Adipocyte (in vitro differentiated cells): ENCODE results near the gene CCNK.
A peak's percentile ranks its signal among the peaks of the same experiment; 100 is the strongest.

Experiments
- DNase-seq: peaks from one replicate; pipeline ENCODE4 v3.0.0-alpha.2; 2015; ENCODE audit warnings: low read depth
- H3K27me3 ChIP-seq: replicated peaks from 2 replicates; pipeline ENCODE4 v1.7.0; 2013; ENCODE audit warnings: mild to moderate bottlenecking, low read length, moderate library complexity; ENCODE audit not compliant: control insufficient read depth, insufficient read depth
- H3K36me3 ChIP-seq: 2 replicates; pipeline ENCODE4 v1.7.0; 2013; ENCODE audit warnings: low read length, mild to moderate bottlenecking, moderate library complexity; ENCODE audit not compliant: control insufficient read depth, insufficient read depth, severe bottlenecking
- H3K4me1 ChIP-seq: 2 replicates; pipeline ENCODE4 v1.7.0; 2013; ENCODE audit warnings: mild to moderate bottlenecking, low read length, moderate library complexity; ENCODE audit not compliant: control insufficient read depth, insufficient read depth
- H3K4me3 ChIP-seq: 2 replicates; pipeline ENCODE4 v1.7.0; 2013; ENCODE audit warnings: mild to moderate bottlenecking, low read length, moderate library complexity
- H3K9ac ChIP-seq: 2 replicates; pipeline ENCODE4 v1.7.0; 2013; ENCODE audit warnings: mild to moderate bottlenecking, low read length, moderate library complexity
- H3K9me3 ChIP-seq: 2 replicates; pipeline ENCODE4 v1.7.0; 2013; ENCODE audit warnings: mild to moderate bottlenecking, low read length, moderate library complexity; ENCODE audit not compliant: control insufficient read depth

Gene CCNK

GRCh38 chr14:99467336-99468078, 13.7 kb upstream of the CCNK start:
- DNase-seq = no peak
- no peaks in the 10 kb centered on the region for H3K27me3 ChIP-seq
- H3K9me3 ChIP-seq = no peaks in the 10 kb centered on the region
- H3K9ac ChIP-seq = no peak overlapping the region
- H3K4me1 ChIP-seq = no peaks in the 10 kb centered on the region
- H3K4me3 ChIP-seq = no peak overlapping the region
- peaks cover 28% of the 10 kb centered on the region for H3K36me3 ChIP-seq

DNA sequence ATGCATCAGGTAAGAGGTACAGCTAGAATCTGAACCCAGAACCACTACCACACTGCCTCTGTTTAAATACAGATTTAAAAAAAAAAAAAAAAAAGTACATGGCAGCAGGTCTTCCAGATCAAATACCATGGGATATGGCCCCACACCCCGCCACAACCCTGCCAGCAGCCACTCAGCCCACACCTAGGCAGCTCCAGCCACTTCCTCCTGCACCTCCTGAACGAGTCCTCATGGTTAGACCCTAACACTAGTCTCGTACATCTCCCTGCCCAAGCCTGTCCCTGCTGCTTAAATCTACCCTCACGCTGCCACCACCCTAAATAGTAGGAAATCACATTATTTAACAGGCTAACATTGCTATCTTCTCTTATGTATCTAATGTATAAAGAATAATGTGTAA, 13.1 kb upstream of the CCNK start:
- H3K9ac ChIP-seq = no peak overlapping the region
- no peaks in the 10 kb centered on the region for H3K4me1 ChIP-seq
- no peaks in the 10 kb centered on the region for H3K27me3 ChIP-seq
- no peak overlapping the region for H3K4me3 ChIP-seq
- no peak for DNase-seq
- H3K9me3 ChIP-seq = no peaks in the 10 kb centered on the region
- H3K36me3 ChIP-seq = peaks cover 23% of the 10 kb centered on the region

GRCh38 chr14:99468836-99469592, 12.2 kb upstream of the CCNK start:
- peaks cover 16% of the 10 kb centered on the region for H3K36me3 ChIP-seq
- H3K4me3 ChIP-seq = no peak overlapping the region
- no peak overlapping the region for H3K9ac ChIP-seq
- no peaks in the 10 kb centered on the region for H3K27me3 ChIP-seq
- H3K9me3 ChIP-seq = no peaks in the 10 kb centered on the region
- no peaks in the 10 kb centered on the region for H3K4me1 ChIP-seq
- DNase-seq = no peak

DNA sequence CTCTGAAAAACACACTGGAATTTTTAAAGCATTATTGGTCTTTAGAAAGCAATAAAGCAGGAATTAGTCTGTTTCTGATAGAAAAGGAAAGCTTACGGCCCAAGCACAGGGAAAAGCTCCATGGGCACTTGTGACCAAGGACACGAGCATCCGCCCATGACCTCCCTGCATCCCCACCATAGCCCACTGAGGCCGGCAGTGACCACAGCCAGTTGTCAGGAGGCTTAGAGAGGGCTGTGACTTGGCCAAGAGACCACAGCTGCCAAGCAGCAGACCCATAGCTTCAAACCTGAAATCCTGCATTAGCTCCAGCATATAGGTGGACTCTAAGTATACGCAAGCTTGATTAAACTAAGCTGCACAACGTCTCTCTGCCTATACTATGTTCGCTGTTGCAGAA, 9.5 kb upstream of the CCNK start:
- H3K36me3 ChIP-seq = no peaks in the 10 kb centered on the region
- H3K27me3 ChIP-seq = no peaks in the 10 kb centered on the region
- H3K9me3 ChIP-seq = no peaks in the 10 kb centered on the region
- no peak for DNase-seq
- no peak overlapping the region for H3K4me3 ChIP-seq
- H3K9ac ChIP-seq = no peak overlapping the region
- H3K4me1 ChIP-seq = peaks cover 15% of the 10 kb centered on the region

DNA sequence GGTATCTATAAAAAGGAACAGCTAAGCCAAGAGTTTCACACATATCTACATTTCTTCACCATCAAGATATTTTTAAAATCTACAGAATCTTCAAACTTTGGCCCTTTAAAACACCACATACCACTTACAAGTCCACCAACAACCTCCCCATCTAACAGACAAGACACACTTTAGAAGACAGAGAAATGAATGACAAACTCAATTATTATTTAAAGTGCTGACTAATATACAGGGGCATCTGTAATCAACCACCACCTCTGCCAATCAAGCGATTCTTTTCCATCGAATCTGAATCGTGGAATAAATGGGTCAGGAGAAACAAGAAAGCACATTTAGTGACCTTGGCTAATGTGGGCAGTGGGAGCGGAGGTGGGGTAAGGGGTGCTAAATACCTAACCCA, 8.3 kb upstream of the CCNK start:
- Histone ChIP-seq H3K27me3 (no peaks in the 10 kb centered on the region), H3K4me3 (no peak overlapping the region), H3K36me3 (no peaks in the 10 kb centered on the region), H3K9ac (no peak overlapping the region), H3K9me3 (no peaks in the 10 kb centered on the region), H3K4me1 (peaks cover 20% of the 10 kb centered on the region)
- DNase-seq = no peak

DNA sequence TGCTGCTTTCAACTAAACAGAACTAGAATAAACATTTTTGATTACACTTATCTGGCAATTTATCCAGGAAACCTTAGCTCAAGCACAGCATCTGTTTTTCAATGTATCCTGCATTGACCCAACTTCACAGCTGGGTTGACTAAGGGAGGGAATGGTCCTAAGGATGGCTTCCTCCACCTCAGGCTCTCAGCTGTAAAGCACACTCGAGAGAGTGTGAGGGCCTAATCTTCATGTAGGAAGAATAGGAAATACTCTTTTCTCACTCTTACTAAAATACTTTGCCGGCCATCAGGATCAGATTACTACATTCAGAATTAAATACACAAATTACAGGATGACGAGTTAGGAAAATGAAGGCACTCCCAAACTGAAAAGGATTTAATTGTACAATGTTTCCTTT, 7.8 kb upstream of the CCNK start:
- H3K9ac ChIP-seq = no peak overlapping the region
- H3K4me3 ChIP-seq = no peak overlapping the region
- no peaks in the 10 kb centered on the region for H3K9me3 ChIP-seq
- peaks cover 23% of the 10 kb centered on the region for H3K4me1 ChIP-seq
- no peaks in the 10 kb centered on the region for H3K27me3 ChIP-seq
- H3K36me3 ChIP-seq = no peaks in the 10 kb centered on the region
- no peak for DNase-seq

- Histone ChIP-seq H3K9me3 (no peaks in the 10 kb centered on the region), H3K9ac (no peak overlapping the region), H3K4me3 (peak overlapping the region; percentile 5), H3K27me3 (no peaks in the 10 kb centered on the region), H3K4me1 (peaks cover 34% of the 10 kb centered on the region), H3K36me3 (no peaks in the 10 kb centered on the region)
- peak; percentile 15 for DNase-seq
Observed at GRCh38 chr14:99475179-99475578, 6.0 kb upstream of the CCNK start.

- DNase-seq = no peak
- no peaks in the 10 kb centered on the region for H3K36me3 ChIP-seq
- no peaks in the 10 kb centered on the region for H3K9me3 ChIP-seq
Observed at GRCh38 chr14:99475660-99476059, 5.5 kb upstream of the CCNK start.

GRCh38 chr14:99476864-99477263, 4.3 kb upstream of the CCNK start:
- peaks cover 34% of the 10 kb centered on the region for H3K4me1 ChIP-seq
- H3K9ac ChIP-seq = no peak overlapping the region
- no peak for DNase-seq
- H3K9me3 ChIP-seq = no peaks in the 10 kb centered on the region
- no peaks in the 10 kb centered on the region for H3K27me3 ChIP-seq
- no peak overlapping the region for H3K4me3 ChIP-seq
- H3K36me3 ChIP-seq = no peaks in the 10 kb centered on the region

More at GRCh38 chr14:99475660-99476059, 5.5 kb upstream of the CCNK start:
- Histone ChIP-seq H3K4me1 (peaks cover 34% of the 10 kb centered on the region), H3K4me3 (no peak overlapping the region), H3K27me3 (no peaks in the 10 kb centered on the region), H3K9ac (no peak overlapping the region)

- Histone ChIP-seq H3K27me3 (no peaks in the 10 kb centered on the region), H3K36me3 (no peaks in the 10 kb centered on the region), H3K4me1 (peaks cover 45% of the 10 kb centered on the region), H3K9ac (no peak overlapping the region), H3K9me3 (no peaks in the 10 kb centered on the region), H3K4me3 (no peak overlapping the region)
- no peak for DNase-seq
Observed at GRCh38 chr14:99478128-99478527, 3.1 kb upstream of the CCNK start.

DNA sequence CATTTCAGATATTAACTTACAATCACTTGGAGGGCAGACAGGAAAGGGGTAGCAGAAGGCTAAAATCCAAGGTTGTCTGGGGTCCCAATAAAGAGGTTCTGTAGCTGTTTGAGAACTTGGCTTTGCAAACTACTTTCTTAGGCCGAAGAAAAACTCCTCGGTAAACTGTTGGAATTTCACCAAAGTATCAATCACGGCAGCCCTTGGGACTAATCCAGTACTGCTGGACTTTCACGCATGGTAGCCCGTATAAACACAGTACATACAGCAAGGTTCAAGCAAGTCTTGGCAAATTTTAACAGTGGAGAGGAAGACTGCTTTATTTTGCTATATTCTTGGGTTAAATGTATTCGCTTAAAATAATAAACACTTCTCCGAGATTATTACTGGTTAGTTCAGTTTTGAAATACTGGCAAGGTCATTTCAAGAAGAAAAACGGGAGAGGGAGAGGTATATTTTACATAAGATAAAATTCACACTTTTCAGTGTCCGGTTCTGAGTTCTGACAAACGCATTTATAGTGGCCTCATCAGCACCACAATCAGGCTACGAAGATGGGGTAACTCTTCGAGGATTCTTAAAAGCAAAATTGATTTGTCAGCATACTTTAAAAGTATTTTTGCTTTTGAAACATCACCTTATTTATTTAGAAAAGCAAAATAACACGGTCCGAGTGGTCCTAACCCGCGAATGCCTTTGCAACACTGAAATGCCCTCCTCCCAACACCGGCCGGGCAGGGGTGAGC, 1.9 kb upstream of the CCNK start:
- peak overlapping the region; percentile 86 for H3K9ac ChIP-seq
- peak; percentile 56 for DNase-seq
- no peaks in the 10 kb centered on the region for H3K36me3 ChIP-seq
- no peaks in the 10 kb centered on the region for H3K9me3 ChIP-seq
- peaks cover 56% of the 10 kb centered on the region for H3K4me1 ChIP-seq
- no peaks in the 10 kb centered on the region for H3K27me3 ChIP-seq
- peak overlapping the region; percentile 91 for H3K4me3 ChIP-seq
